ENCODE results near the gene CKS2. TPM values are rescaled to one million over a fixed set of nuclear protein-coding genes. Genes with fewer than 3 reads are reported as not detected.
"Not testable (repeated sequence)": the region's sequence is repeated elsewhere in the genome, so short reads cannot be mapped to it uniquely, and the experiment has no call there.

The CKS2 gene
- polyA plus RNA-seq, 1 donor: 29.0 TPM

DNA sequence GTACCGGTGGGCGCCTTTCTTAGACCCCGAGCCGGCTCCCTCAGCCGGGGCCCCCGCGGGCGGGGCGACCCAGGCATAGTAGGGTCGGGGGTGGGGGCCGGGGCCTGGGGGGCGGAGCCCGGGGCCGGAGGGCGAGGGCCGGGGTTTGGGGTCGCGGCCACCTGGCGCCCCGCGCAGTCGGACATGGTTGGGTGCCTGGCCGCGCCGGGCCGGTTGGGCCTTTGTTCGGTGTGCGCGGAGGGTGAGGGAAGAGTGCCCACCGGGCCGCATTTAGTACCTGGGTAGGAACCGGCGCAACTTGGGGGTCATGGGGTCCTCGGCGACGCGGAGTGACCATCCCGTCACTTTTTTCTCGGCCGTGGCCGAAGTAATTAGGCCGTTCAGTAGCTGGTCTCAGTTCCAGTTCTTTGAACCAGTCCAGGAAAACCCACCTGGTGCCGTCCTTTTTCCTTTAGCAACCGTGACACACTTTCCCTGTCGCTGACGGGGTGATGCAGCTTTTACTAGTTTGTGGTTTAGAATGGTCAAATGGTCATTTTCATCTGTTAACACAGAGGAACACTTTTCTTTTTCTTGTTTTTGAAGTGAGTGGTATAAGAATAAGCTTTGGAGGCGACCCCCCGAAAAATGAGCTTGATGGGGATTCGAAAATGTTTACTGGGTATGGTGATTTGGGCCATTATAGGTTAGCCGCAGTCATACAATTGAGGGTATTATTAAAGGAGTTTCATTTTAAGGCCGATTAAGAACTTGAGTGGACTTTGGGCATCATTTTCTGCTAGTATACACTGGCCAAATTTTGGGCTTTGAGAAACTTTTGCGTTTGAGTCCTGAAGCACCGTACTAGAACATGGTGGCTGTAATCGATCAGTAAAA lies 589 bp downstream of the CKS2 start:
- DNase-seq: no peak

DNA sequence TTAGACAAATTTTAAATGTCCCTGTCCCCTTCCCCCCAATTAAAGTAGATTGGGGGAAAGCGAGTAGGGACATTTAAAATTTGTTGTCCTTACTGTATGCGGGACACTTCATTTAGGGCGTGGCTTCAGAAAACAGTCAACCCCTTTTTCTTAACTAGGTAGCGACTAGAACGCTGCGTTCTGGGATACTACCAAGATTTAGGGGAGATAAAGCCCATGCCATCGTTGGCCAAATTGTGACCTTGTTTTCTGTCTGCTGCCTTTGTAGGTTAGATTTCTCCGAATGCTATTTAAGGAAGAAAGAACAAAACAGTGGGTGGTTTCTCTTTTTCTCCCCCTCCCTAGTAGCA lies 1.2 kb downstream of the CKS2 start:
- no peak for DNase-seq

DNA sequence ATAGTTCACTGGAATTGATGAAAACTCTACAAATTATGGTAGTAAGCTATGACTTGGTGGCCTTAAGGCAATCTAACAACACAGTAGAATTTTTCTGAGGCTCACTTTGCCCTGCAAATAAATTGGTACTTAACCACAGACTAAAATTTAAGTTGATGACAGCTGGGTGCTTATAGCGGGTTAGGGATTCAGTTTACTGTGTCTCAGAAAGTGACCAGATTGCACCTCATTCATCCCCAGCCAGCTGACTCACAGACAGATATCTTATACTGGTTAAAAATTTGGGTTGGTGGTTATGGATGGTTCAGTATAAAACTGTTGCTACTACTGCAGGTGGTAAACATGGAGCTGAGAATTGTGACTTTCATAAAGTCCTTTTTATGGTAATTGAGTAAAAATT lies 2.8 kb downstream of the CKS2 start:
- DNase-seq: no peak

DNA sequence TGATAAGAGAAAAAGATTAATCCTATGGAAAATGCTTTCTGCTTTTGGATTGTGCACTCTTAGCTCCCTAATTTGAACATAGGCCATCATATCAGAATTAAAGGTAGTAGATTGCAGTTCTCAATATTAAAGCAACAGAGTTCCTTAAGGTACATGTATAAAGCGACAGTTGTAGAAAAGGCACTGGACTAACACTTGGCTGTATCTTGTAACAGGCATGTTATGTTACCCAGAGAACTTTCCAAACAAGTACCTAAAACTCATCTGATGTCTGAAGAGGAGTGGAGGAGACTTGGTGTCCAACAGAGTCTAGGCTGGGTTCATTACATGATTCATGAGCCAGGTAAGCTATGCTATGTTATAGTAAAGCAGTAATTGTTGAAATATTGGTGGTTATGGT lies 4.0 kb downstream of the CKS2 start:
- DNase-seq: no peak

DNA sequence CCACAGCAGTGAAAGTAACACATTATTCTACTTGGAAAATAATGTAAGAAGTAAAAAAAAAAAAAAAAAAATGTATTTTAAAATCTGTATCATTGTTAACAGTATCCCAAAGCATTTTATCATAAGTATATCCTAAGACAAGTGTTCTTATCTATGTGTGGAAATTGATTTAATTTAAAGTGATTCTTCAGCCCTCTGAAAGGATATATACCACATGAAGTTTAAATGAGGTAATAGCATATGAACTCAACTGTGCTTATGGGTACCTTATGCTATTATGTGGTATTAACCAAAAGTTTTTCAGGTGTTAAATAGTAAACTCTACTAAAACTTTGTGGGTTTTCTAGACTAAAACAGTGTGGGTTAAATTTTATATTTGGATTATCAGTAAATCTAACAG lies 4.5 kb downstream of the CKS2 start:
- no peak for DNase-seq

DNA sequence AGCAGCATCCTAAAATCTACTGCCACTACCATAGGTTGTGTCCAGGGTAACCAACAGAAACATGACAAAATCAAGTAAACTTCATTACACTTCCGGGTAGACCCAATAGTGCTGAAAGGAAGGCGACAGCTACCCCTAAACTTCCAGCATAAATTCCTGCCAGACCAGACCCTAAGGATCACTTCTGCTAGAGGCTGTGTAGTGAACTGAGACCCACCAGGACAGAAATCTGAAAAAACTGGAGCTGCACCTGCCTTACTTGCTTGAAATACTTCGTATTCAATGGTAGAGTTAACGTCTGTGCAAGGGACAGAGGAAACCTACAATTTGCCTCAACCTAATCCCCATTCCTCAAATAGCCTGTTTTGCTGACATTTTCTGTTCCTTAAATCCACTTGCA lies 6.3 kb downstream of the CKS2 start:
- DNase-seq: no peak

DNA sequence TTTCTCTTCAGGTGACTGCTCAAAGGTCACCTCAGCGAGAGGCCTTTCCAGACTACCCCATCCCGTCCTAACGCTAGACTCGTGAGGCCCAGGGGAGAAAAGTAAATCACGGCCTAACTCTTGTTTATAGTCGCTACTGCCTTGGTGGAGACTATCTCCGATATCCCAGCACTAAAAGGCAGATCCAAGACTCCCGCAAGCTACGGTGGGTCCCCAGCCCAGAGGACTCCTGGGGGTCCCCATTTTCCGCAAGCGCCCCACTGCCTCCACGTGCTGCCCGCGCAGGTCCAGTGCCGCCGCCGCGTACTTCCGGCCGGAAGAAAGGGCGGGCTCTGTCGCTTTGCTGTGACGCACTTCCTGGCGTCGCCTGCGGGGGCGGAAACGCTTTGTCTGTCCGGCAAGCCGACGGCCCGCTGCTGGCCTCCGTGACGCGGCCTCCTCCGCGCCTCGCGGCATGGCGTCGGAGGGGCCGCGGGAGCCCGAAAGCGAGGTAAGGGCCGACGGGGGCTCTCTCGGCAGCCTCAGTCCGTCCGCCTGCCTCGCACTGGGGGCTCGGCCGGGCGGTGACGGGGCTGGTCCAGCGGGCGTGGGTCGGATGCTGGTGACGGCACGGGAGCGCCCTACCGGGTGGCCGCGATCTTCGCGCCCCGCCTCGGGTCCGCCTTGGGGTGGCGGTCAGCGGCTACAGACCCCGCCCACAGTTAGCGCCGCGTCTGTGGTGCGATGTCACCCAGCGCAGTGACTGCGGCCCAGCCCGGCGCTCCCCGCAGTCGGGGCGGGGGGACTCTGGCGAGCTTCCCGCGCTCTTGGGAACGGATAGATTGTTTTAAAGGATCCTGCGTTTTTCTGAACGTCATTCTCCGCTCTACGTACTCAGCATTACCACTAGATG lies 7.4 kb downstream of the CKS2 start, which contains the start of gene SECISBP2:
SECISBP2 (plus strand) TSS at position 378 of the 892 bp plus-strand sequence; CDS start at position 455, 77 bp downstream.
- DNase-seq: peak; percentile 99

DNA sequence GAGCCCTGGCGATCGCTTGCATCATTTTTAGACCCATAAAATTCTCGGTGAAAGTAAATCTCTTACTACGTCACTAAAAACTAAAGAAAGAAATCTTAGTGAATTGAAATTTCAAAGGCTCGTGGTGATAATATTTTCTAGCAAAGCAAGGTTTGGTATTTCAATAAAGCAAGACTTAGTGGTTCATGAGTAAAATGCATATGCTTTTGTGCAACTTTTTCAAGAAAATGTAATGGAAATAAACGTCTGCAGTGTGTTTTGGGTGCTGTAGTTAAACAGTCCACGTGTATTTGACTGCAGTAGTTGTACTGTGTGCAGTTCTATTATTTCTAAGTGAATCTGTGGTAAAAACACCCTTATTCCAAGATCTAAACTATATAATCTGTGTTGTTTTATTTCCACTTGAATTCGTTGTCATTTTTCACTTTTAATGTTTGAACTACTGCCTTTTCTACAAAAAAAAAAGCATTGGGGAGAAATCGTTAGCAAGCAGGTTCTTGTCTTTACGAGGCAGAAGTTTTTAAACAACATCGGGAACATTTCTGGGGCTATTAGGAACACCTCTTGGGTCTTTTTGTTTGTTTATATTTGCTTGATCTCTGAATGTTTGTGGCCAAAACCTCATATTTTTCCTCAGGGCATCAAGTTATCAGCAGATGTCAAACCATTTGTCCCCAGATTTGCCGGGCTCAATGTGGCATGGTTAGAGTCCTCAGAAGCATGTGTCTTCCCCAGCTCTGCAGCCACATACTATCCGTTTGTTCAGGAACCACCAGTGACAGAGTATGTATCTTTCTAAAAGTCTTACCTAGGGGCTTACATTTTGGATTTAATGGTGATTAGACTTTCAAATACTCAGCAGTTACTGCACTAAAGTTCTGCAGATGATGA lies 8.3 kb downstream of the CKS2 start:
- no peak for DNase-seq

DNA sequence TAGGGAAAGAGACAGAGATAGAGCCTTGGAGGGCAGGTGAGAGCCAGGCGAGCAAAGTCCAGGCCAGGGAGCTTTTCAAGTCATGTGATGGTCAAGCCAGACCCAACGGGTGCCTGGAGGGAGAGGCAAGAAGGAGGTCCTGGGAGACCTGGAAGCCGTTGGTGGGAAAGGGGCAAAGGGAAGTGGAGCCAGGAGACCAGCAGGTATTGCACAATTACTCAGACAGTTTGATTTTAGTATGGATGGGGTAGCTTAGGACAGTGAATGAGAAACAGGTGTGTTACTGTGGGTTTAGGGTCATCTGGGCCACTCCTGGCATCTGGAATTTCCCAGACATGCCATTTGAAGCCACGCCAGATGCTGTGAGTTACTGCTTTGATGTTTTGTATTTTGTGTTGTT lies 12.4 kb downstream of the CKS2 start:
- no peak for DNase-seq

DNA sequence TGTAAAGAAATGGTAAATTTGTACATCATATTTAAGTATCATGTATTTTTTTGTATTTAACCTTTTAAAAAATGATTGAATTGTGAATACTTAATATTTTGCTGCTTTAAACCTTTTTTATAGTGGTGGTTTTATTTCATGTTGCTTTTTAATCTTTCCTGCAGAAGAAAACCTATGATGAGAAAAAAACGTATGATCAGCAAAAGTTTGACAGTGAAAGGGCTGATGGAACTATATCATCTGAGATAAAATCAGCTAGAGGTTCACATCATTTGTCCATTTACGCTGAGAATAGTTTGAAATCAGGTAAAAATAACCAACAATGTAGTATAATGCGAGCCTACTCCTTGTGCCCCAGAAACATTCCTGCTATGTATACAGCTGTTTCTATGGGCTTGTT lies 14.7 kb downstream of the CKS2 start:
- DNase-seq: no peak

DNA sequence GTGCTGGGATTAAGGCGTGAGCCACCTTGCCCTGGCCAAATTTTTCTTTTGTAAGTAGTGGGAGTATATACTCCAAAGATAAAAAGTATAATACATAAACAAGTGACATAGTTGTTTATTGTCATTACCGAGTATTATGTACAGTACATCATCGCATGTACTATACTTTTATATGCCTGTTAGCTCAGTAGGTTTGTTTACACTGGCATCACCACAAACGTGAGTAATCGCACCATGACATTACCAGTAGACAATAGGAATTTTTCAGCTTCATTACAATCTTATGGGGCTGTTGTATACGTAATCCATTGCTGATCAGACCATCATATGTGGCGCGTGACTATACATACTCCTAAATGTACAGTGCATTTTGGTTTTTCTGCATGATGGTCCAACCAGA lies 17.1 kb downstream of the CKS2 start:
- no peak for DNase-seq

DNA sequence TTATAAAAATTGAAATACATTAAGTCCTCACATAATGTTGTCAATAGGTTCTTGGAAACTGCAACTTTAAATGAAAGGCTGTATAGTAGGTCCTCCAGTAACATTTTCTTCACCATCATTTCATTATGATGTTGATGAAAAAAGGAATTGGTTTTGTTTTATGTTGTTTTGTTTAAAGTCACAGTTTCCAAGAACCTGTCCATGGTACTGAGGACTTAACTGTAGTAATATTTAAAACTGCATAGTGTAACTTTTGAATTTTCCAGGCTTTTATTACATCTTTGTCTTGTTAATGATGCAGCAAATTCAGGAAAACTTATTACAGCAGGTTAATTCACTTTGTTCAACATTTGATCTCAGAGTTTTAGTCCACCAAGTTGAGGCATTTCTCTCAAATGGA lies 18.9 kb downstream of the CKS2 start:
- no peak for DNase-seq

DNA sequence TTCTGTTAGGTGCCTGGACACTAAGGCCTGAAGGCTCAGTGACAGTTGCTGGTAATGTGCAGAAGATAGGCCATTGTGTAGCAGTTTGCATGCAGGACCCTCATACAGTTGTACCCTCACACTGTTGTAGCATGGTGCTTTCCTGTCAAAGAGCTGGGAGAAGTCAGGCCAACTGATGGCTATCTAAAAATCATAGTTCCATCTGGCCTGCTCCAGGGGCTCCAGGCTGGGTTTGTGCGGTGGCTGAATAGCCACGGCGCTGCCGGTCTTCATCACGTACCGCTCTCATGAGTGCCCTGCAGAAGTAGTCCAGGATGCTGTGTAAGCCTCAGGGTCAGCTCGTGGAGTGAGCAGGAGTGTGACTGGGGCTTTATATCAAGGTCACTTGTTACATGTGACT lies 19.5 kb downstream of the CKS2 start:
- no peak for DNase-seq

DNA sequence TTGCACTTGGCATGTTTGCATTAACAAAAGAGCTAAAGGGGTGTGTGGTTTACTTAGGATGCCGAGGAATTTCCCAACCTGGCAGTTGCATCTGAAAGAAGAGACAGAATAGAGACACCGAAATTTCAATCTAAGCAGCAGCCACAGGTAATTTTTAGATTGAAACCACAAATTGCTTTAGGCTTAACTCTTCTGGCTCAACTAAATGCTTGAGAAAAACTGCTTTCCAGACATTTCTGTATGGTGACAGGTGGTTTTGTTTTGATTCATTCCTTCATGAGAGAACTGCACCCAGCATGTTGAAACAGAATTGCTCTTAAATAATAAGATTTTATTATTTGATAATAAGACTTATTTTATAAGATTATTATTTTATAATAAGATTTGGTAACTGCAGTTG lies 28.8 kb downstream of the CKS2 start:
- DNase-seq: no peak

DNA sequence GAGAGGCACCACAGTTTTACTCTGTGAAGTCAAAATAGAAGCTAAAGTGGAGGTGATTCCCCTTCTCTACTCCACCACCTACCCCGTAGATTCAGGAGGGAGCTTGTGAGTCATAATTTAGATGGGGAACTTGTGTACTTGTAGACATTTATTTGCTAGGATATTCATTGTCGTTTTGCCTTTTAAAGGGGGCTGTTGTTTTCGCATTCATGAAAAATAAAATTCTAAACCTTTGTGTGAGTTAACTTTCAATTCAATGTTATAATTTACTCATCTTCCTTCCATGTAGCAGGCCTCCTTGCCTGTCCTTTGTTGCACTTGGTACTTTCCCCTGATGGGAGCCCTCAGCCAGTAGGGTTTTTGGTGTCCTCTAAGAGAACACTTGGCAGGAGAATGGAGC lies 29.3 kb downstream of the CKS2 start:
- DNase-seq: no peak

DNA sequence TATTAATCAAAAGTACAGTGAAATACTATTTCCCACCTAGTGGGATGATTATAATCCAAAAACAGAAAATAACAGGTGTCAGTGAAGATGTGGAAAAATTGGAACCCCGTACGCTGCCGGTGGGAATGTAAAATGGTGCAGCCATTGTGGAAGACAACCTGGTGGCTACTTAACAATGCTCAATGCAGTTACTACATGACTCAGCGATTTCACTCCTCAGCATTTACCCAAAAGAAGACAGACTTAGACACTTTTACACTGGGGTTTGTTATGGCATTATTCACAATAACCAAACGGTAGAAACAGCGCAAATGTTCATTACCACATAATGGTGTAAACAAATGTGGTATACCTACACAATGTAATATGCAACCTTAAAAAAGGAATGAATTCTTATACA lies 31.2 kb downstream of the CKS2 start:
- DNase-seq: no peak

DNA sequence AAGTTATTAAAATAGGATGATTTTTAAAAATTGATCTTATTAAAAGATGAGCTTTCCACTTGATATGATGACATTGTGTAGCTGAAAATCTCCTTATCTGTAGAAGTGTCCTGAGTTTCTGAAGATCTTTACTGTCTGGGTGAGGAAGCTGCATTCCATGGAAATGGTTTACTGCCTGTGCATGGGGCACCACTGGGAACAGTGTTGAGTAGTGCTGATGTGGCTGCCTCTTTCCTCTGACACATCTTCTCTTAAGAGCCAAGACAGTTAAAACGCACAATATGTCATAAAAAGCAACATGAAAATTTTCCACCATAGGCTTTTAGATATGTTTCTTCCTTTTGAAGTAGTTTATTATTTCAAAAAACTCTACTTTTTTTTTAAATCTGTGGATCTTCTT lies 32.0 kb downstream of the CKS2 start:
- DNase-seq: no peak

DNA sequence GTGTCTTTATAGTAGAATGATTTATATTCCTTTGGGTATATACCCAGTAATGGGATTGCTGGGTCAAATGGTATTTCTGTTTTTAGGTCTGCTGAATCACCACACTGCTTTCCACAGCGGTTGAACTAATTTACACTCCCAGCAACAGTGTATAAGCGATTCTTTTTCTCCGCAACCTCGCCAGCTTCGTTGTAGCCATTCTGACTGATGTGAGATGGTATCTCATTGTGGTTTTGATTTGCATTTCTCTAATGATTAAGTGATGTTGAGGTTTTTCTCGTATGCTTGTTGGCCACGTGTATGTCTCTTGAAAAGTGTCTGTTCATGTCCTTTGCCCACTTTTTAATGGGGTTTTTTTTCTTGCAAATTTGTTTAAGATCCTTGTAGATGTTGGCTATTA lies 32.8 kb downstream of the CKS2 start:
- DNase-seq: not testable (repeated sequence)

DNA sequence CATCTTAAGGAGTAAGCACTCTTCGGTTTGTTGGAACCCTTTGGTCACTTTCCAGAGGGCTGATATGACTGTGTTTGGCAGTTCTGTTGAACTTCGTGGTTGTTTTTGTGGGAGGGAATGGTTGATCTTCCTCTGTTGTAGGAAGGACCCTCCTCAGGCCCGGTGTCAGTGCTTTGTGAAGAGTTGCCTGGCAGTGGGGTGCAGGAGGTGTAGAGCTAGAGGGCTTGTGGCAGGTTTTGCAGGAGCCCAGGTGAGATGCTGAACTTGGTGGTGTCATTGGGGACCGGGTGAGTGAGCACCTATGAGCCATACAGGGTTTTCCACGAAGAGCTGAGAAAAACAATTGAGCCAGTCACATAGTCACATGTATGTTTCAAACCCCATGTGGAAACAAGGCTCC lies 34.5 kb downstream of the CKS2 start:
- DNase-seq: no peak

DNA sequence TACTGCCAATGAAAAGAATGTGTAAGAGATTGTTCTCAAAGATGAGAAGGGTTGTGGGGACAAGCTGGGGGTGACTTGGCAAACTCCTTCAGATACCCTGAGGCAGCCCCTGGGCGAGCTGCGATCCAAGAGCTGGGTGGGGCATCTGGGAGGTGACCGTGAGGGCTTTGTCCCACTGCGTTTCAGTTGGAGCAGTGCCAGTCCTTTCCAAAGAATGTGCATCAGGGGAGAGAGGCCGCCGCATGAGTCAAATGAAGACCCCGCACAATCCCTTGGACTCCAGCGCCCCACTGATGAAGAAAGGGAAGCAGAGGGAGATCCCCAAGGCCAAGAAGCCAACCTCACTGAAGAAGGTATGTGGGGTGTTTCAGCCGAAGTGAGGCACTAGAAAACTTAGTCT lies 35.7 kb downstream of the CKS2 start:
- DNase-seq: no peak

DNA sequence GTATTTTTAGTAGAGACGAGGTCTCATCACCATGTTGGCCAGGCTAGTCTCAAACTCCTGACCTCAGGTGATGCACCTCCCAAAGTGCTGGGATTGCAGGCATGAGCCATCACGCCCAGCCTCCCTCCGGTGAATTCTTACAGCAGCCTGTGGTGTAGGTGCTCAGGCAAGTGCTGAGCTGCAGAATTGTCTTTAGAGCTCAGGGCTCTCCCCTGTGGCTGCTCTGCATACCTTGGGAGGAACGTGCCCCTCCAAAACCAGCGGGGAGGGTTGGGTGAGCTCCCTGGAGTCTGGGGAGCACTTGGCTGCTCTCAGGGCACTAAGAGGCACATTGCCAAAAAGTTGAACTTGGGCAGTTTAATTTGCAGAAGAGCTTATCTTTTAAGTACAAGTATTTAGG lies 36.7 kb downstream of the CKS2 start:
- no peak for DNase-seq

DNA sequence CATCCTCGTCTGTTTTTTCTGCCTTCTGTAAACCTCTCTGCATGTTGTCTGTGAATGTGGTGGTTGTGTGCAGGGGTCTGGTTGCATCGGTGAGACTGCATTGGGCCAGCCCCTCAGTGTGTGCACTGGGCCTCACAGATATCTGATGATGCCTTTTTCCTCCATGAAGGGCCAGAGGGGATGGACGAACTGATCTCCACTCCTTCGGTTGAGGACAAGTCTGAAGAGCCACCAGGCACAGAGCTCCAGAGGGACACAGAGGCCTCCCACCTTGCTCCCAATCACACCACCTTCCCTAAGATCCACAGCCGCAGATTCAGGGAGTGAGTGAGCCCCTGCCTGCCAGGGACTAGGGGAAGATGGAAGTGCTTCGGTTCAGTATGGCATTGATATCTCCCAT lies 38.6 kb downstream of the CKS2 start:
- no peak for DNase-seq
